MV-4-11 (cell line): Measurements from ENCODE around the gene NALCN.

Experiments
- DNase-seq: peaks from one replicate; lab custom pipeline; 2025; lab: John Stamatoyannopoulos, UW

Gene NALCN

GRCh38 chr13:101121608-101122007 lies 294.7 kb downstream of the NALCN start:
- DNase-seq: no peak

- DNase-seq: no peak
These were observed 296.3 kb downstream of the NALCN start for GRCh38 chr13:101120007-101120406.

- DNase-seq: no peak
These were observed 299.5 kb downstream of the NALCN start for GRCh38 chr13:101116826-101117225.

- no peak for DNase-seq
These were observed 300.0 kb downstream of the NALCN start for GRCh38 chr13:101116341-101116740.

GRCh38 chr13:101115762-101116171 lies 300.5 kb downstream of the NALCN start:
- DNase-seq: no peak

- no peak for DNase-seq
These were observed 304.4 kb downstream of the NALCN start for GRCh38 chr13:101111894-101112293.

GRCh38 chr13:101109005-101109404 lies 307.3 kb downstream of the NALCN start:
- no peak for DNase-seq

- no peak for DNase-seq
These were observed 317.4 kb downstream of the NALCN start for GRCh38 chr13:101098873-101099272.

GRCh38 chr13:101092985-101093384 lies 323.3 kb downstream of the NALCN start:
- no peak for DNase-seq

- no peak for DNase-seq
These were observed 326.0 kb downstream of the NALCN start for GRCh38 chr13:101090287-101090686.

- DNase-seq: no peak
These were observed 330.8 kb downstream of the NALCN start for GRCh38 chr13:101085551-101085950.

- no peak for DNase-seq
These were observed 333.9 kb downstream of the NALCN start for GRCh38 chr13:101082441-101082840.

GRCh38 chr13:101080616-101081015 lies 335.7 kb downstream of the NALCN start:
- DNase-seq: no peak

- no peak for DNase-seq
These were observed 351.0 kb downstream of the NALCN start for GRCh38 chr13:101065329-101065728.

- no peak for DNase-seq
These were observed 356.5 kb downstream of the NALCN start for GRCh38 chr13:101059793-101060192.

GRCh38 chr13:101058841-101059240 lies 357.5 kb downstream of the NALCN start:
- no peak for DNase-seq

GRCh38 chr13:101053301-101054093 lies 362.8 kb downstream of the NALCN start:
- DNase-seq: no peak

GRCh38 chr13:101049166-101049850 lies 367.0 kb downstream of the NALCN start:
- DNase-seq: no peak

GRCh38 chr13:101036546-101036945 lies 379.8 kb downstream of the NALCN start:
- DNase-seq: no peak

GRCh38 chr13:101035119-101035620 lies 381.1 kb downstream of the NALCN start:
- peak; percentile 87 for DNase-seq

- DNase-seq: peak; percentile 74
These were observed 389.4 kb downstream of the NALCN start for GRCh38 chr13:101026736-101027398.

- no peak for DNase-seq
These were observed 390.0 kb downstream of the NALCN start for GRCh38 chr13:101026328-101026727.

GRCh38 chr13:101025925-101026324 lies 390.4 kb downstream of the NALCN start:
- DNase-seq: peak; percentile 12
